SK-N-SH (cell line): ENCODE results near the gene LRGUK. TPM values are rescaled to one million over a fixed set of nuclear protein-coding genes. Genes with fewer than 3 reads are reported as not detected.

Experiments used
- CTCF ChIA-PET: fragments of 300-600, 350-600 bp; formaldehyde crosslinking; extraction: SDS; loops from one replicate; lab custom pipeline; 2021; lab: Yijun Ruan, JAX
- POLR2A ChIA-PET: fragments of 350-600 bp; sonication (Branson Sonifier 250); formaldehyde crosslinking; extraction: SDS; loops from one replicate; lab custom pipeline; 2020; ENCODE audit warnings: antibody characterized with exemption, inconsistent platforms; lab: Yijun Ruan, JAX
- DNase-seq: peaks from one replicate; pipeline ENCODE4 v3.0.0; 2012
- H2AFZ ChIP-seq: fragments of 200-600 bp; sonication (generic); 2 replicates; pipeline ENCODE4 v1.8.1; 2016; ENCODE audit warnings: antibody characterized with exemption, mild to moderate bottlenecking, low read depth
- H3F3A ChIP-seq: fragments of 200-600 bp; sonication (generic); replicated peaks from 2 replicates; pipeline ENCODE3; 2016; ENCODE audit warnings: antibody characterized with exemption, mild to moderate bottlenecking; ENCODE audit not compliant: insufficient read depth
- H3K27ac ChIP-seq, 2 experiments: fragments of 200-500 bp in 1 of 2; fragments of 200-600 bp in 1 of 2; sonication (Bioruptor generic) in 1 of 2; sonication (generic), shearing (Covaris generic) in 1 of 2; 2 replicates each; pipeline versions ENCODE4 v1.5.1 to v1.6.1; 2014 to 2016; ENCODE audit warnings: low read depth in 2 of 2, inconsistent platforms in 1 of 2, low read length in 1 of 2, mild to moderate bottlenecking in 1 of 2, mixed read lengths in 1 of 2
- H3K27me3 ChIP-seq: fragments of 200-600 bp; sonication (generic), shearing (Covaris generic); 2 replicates; pipeline ENCODE4 v1.6.1; 2016; ENCODE audit warnings: mixed run types; ENCODE audit not compliant: insufficient read depth
- H3K36me3 ChIP-seq, 2 experiments: fragments of 200-500 bp in 1 of 2; fragments of 200-600 bp in 1 of 2; sonication (Bioruptor generic) in 1 of 2; sonication (generic) in 1 of 2; replicated peaks in 1 of 2; 2 replicates each; pipeline versions ENCODE3 to v1.5.1; 2014 to 2016; ENCODE audit warnings: low read length in 1 of 2, mild to moderate bottlenecking in 1 of 2; ENCODE audit not compliant: insufficient read depth in 2 of 2, control insufficient read depth in 1 of 2
- H3K4me1 ChIP-seq, 2 experiments: fragments of 200-500 bp in 1 of 2; fragments of 200-600 bp in 1 of 2; sonication (Bioruptor generic) in 1 of 2; sonication (generic), shearing (Covaris generic) in 1 of 2; 2 replicates each; pipeline versions ENCODE4 v1.5.1 to v1.6.1; 2014 to 2016; ENCODE audit warnings: low read depth in 1 of 2, low read length in 1 of 2, mixed run types in 1 of 2; ENCODE audit not compliant: insufficient read depth in 2 of 2, control insufficient read depth in 1 of 2
- H3K4me2 ChIP-seq: fragments of 200-600 bp; sonication (generic), shearing (Covaris generic); 2 replicates; pipeline ENCODE4 v1.6.1; 2017; ENCODE audit warnings: mixed run types
- H3K4me3 ChIP-seq, 2 experiments: fragments of 200-500 bp in 1 of 2; fragments of 200-600 bp in 1 of 2; sonication (Bioruptor generic) in 1 of 2; sonication (generic), shearing (Covaris generic) in 1 of 2; 2 replicates each; pipeline versions ENCODE4 v1.5.1 to v1.8.1; 2014 to 2016; ENCODE audit warnings: low read depth in 2 of 2, inconsistent platforms in 1 of 2, low read length in 1 of 2, mild to moderate bottlenecking in 1 of 2, mixed read lengths in 1 of 2, moderate library complexity in 1 of 2
- H3K79me2 ChIP-seq: fragments of 200-600 bp; sonication (generic); 2 replicates; pipeline ENCODE4 v1.8.1; 2017; ENCODE audit warnings: mild to moderate bottlenecking; ENCODE audit not compliant: insufficient read depth
- H3K9ac ChIP-seq: fragments of 200-600 bp; sonication (generic); 2 replicates; pipeline ENCODE4 v1.6.1; 2017; ENCODE audit warnings: mixed run types
- H3K9me2 ChIP-seq: fragments of 200-600 bp; sonication (generic); 2 replicates; pipeline ENCODE4 v1.6.1; 2017; ENCODE audit warnings: mixed run types
- H3K9me3 ChIP-seq: fragments of 200-600 bp; sonication (generic); 2 replicates; pipeline ENCODE4 v1.6.1; 2017; ENCODE audit warnings: mixed run types, mild to moderate bottlenecking, moderate library complexity
- H4K20me1 ChIP-seq: fragments of 200-600 bp; sonication (generic); 2 replicates; pipeline ENCODE4 v1.6.1; 2017; ENCODE audit warnings: mild to moderate bottlenecking, mixed run types; ENCODE audit not compliant: insufficient read depth
- ELF1 ChIP-seq: IDR thresholded peaks from 2 replicates; pipeline ENCODE4 v1.4.0; 2012
- EP300 ChIP-seq, 2 experiments: IDR thresholded peaks; 2 replicates each; pipeline versions ENCODE4 v1.4.0 to v1.6.1; 2012; ENCODE audit warnings: borderline replicate concordance in 1 of 2, low read depth in 1 of 2, low read length in 1 of 2
- GABPA ChIP-seq: IDR thresholded peaks from 2 replicates; pipeline ENCODE4 v1.4.0; 2012; ENCODE audit warnings: low read depth, mild to moderate bottlenecking
- GATA2 ChIP-seq: sonication (generic); formaldehyde crosslinking; IDR thresholded peaks from 2 replicates; pipeline ENCODE4 v1.5.0; 2020; ENCODE audit warnings: mild to moderate bottlenecking, missing genetic modification reagents
- JUND ChIP-seq: IDR thresholded peaks from 2 replicates; pipeline ENCODE4 v1.4.0; 2012
- MXI1 ChIP-seq: IDR thresholded peaks from 2 replicates; pipeline ENCODE4 v1.6.1; 2012; ENCODE audit warnings: mild to moderate bottlenecking, low read depth, low read length, improper control_type of control experiment
- NFIC ChIP-seq: IDR thresholded peaks from 2 replicates; pipeline ENCODE4 v1.4.0; 2012; ENCODE audit warnings: borderline replicate concordance
- NRF1 ChIP-seq: IDR thresholded peaks from 2 replicates; pipeline ENCODE4 v1.6.1; 2012; ENCODE audit warnings: low read depth, mild to moderate bottlenecking, low read length
- POLR2AphosphoS5 ChIP-seq: IDR thresholded peaks from 2 replicates; pipeline ENCODE4 v1.6.1; 2012; ENCODE audit warnings: low read depth, low read length
- RCOR1 ChIP-seq: fragments of 150-350 bp; IDR thresholded peaks from 2 replicates; pipeline ENCODE4 v1.6.1; 2017; ENCODE audit warnings: antibody characterized with exemption, low read length
- RXRA ChIP-seq: IDR thresholded peaks from 2 replicates; pipeline ENCODE4 v1.4.0; 2012; ENCODE audit warnings: low read depth, mild to moderate bottlenecking, borderline replicate concordance
- YY1 ChIP-seq: IDR thresholded peaks from 2 replicates; pipeline ENCODE4 v1.4.0; 2012; ENCODE audit warnings: low read depth, mild to moderate bottlenecking
- WGBS: methylation state at CpG from one replicate; pipeline ENCODE4 v1.1.6; 2017; ENCODE audit warnings: low lambda C conversion rate; 5-methylcytosine and 5-hydroxymethylcytosine counted together
- polyA plus RNA-seq, 3 experiments: library from polyadenylated mRNA; depleted of rRNA; stranded (reverse); fragments of >200 nt; gene quantifications; 2 replicates each; pipeline ENCODE4 v1.2.3, GENCODE V29; 2012
- TF ChIP-seq, protein P1 (sequence below): fragments of 150-350 bp; IDR thresholded peaks from 2 replicates; pipeline ENCODE4 v1.6.1; 2017; ENCODE audit warnings: antibody characterized with exemption, low read length, low read depth, borderline replicate concordance
- TF ChIP-seq, protein P2 (sequence below): fragments of 150-350 bp; IDR thresholded peaks from 2 replicates; pipeline ENCODE4 v1.6.1; 2016; ENCODE audit warnings: mild to moderate bottlenecking, low read depth, low read length
- TF ChIP-seq, protein P3 (sequence below): IDR thresholded peaks from 2 replicates; pipeline ENCODE4 v1.4.0; 2012; ENCODE audit warnings: low read depth, borderline replicate concordance

LRGUK gene
- polyA plus RNA-seq, 1 of the 3 experiments (the other 2 are of a cell fraction) = 1.5 TPM

DNA sequence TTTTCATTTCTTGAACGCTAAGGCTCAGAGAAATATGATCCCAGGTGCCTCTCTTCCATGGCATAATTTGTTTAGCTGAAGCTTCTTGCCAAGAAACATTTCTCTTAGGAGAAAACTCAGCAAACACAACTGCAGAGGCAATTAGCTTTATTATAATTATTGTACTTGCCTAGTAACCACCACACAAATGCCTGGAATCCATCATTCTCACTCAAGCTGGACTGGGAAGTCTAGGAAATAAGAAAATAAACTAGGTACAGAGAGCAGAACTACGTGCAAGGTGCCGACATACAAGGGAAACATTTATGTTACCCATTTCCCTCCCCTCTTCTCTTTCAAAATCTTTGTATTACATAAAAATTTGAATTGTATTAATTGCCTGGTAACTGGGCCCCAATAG lies 174.5 kb downstream of the LRGUK start:
- no peak overlapping the region for H3K27ac ChIP-seq
- POLR2A ChIA-PET = no interaction called here
- H2AFZ ChIP-seq = no peak overlapping the region
- no peak overlapping the region for H3K4me3 ChIP-seq
- H3K36me3 ChIP-seq = peaks cover 76 to 85% of the 10 kb centered on the region in 2 experiments
- H3K4me2 ChIP-seq = no peak overlapping the region
- CTCF ChIA-PET = interaction anchor here (1.3 kb wide), 1 partner anchor 12 kb away, joined by 4 read pairs; no protein-coding TSS in a partner anchor
- H3K27me3 ChIP-seq = no peaks in the 10 kb centered on the region
- no peaks in the 10 kb centered on the region for H3K9me2 ChIP-seq
- H3F3A ChIP-seq = no peaks in the 10 kb centered on the region
- TF ChIP-seq MXI1 (no peak), RCOR1 (no peak), NRF1 (no peak), GATA2 (no peak), POLR2AphosphoS5 (no peak), RXRA (no peak), JUND (no peak), NFIC (no peak), GABPA (no peak), EP300 (IDR thresholded peaks at IDR 0.05; ENCODE audit: borderline replicate concordance in 1 of 2, low read depth in 1 of 2, low read length in 1 of 2) (no peak)
- TF ChIP-seq, protein P1, sequence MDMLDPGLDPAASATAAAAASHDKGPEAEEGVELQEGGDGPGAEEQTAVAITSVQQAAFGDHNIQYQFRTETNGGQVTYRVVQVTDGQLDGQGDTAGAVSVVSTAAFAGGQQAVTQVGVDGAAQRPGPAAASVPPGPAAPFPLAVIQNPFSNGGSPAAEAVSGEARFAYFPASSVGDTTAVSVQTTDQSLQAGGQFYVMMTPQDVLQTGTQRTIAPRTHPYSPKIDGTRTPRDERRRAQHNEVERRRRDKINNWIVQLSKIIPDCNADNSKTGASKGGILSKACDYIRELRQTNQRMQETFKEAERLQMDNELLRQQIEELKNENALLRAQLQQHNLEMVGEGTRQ = no peak
- TF ChIP-seq, protein P2, sequence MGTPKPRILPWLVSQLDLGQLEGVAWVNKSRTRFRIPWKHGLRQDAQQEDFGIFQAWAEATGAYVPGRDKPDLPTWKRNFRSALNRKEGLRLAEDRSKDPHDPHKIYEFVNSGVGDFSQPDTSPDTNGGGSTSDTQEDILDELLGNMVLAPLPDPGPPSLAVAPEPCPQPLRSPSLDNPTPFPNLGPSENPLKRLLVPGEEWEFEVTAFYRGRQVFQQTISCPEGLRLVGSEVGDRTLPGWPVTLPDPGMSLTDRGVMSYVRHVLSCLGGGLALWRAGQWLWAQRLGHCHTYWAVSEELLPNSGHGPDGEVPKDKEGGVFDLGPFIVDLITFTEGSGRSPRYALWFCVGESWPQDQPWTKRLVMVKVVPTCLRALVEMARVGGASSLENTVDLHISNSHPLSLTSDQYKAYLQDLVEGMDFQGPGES = no peak
- TF ChIP-seq, protein P3, sequence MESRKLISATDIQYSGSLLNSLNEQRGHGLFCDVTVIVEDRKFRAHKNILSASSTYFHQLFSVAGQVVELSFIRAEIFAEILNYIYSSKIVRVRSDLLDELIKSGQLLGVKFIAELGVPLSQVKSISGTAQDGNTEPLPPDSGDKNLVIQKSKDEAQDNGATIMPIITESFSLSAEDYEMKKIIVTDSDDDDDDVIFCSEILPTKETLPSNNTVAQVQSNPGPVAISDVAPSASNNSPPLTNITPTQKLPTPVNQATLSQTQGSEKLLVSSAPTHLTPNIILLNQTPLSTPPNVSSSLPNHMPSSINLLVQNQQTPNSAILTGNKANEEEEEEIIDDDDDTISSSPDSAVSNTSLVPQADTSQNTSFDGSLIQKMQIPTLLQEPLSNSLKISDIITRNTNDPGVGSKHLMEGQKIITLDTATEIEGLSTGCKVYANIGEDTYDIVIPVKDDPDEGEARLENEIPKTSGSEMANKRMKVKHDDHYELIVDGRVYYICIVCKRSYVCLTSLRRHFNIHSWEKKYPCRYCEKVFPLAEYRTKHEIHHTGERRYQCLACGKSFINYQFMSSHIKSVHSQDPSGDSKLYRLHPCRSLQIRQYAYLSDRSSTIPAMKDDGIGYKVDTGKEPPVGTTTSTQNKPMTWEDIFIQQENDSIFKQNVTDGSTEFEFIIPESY = no peak
- peaks cover 0 to 6% of the 10 kb centered on the region in 2 experiments; a peak in 2 of 4 replicates for H3K4me1 ChIP-seq
- H3K9ac ChIP-seq = no peak overlapping the region
- H3K79me2 ChIP-seq = no peaks in the 10 kb centered on the region
- no peak for DNase-seq
- no peaks in the 10 kb centered on the region for H3K9me3 ChIP-seq
- H4K20me1 ChIP-seq = no peaks in the 10 kb centered on the region
- WGBS = 93% methylated on average over 3 of the region's 3 CpGs

DNA sequence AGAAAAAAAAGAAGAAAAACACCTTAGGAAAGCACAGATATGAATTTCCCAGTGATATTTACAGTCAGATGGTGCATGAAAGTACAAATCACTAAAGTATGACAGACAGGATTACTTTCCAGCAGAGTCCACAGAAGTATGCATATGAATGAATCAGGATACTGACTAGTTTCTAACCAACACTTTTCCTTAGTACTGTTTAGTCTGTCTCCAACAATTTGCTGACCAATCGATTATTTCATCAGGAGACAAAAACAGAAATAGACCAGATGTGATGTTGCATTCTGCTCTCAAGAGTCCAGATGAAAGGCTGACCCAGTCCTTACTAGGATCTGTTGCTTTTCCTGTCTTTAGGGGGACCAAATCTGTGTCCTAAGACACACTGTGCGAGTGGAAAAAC lies 175.0 kb downstream of the LRGUK start:
- Histone ChIP-seq H2AFZ (no peak overlapping the region), H3K36me3 (peaks cover 78 to 84% of the 10 kb centered on the region in 2 experiments), H3K9ac (no peak overlapping the region), H3K27me3 (no peaks in the 10 kb centered on the region), H3K27ac (no peak overlapping the region), H4K20me1 (no peaks in the 10 kb centered on the region), H3K79me2 (no peaks in the 10 kb centered on the region), H3K4me1 (peaks cover 0 to 6% of the 10 kb centered on the region in 2 experiments; a peak in 2 of 4 replicates), H3K4me3 (no peak overlapping the region), H3K9me3 (no peaks in the 10 kb centered on the region), H3F3A (peaks cover 4% of the 10 kb centered on the region), H3K9me2 (no peaks in the 10 kb centered on the region), H3K4me2 (no peak overlapping the region)
- ChIA-PET POLR2A (no interaction called here), CTCF (interaction anchor here (1.3 kb wide), 1 partner anchor 12 kb away, joined by 4 read pairs; no protein-coding TSS in a partner anchor)
- WGBS = 79% methylated on average over 2 of the region's 2 CpGs
- no peak for DNase-seq
- TF ChIP-seq YY1 (no peak), MXI1 (no peak), ELF1 (no peak)
